Heart left ventricle (tissue), 16 donors: ENCODE measurements around the gene PLXNB1. TPM values are rescaled to one million over a fixed set of nuclear protein-coding genes. Genes with fewer than 3 reads are reported as not detected.

Experiments used
- ATAC-seq, 4 donors: fragments of 200-7000 bp; cut with Tn5 transposase; one replicate each; pipeline ENCODE4 v1.9.1; 2020 to 2022; ENCODE audit warnings: moderate library complexity in 4 of 4, mild to moderate bottlenecking in 3 of 4, moderate number of reproducible peaks in 1 of 4
- DNase-seq, 5 donors: peaks; one replicate each; pipeline ENCODE4 v3.0.0-alpha.2; 2020
- H3K27ac ChIP-seq, 12 donors: fragments of 200-600 bp; sonication (generic) in 4 of 12; one replicate each; pipeline versions ENCODE4 v1.5.0 to v1.8.0; 2016 to 2022; ENCODE audit warnings: mild to moderate bottlenecking in 2 of 12
- H3K27me3 ChIP-seq, 9 donors: fragments of 200-600 bp; sonication (generic) in 2 of 9; one replicate each; pipeline versions ENCODE4 v1.5.1 to v1.8.0; 2016 to 2022; ENCODE audit warnings: mild to moderate bottlenecking in 3 of 9
- H3K36me3 ChIP-seq, 9 donors: fragments of 200-600 bp; sonication (generic) in 2 of 9; one replicate each; pipeline versions ENCODE4 v1.5.0 to v1.8.0; 2018 to 2022; ENCODE audit warnings: mild to moderate bottlenecking in 2 of 9
- H3K4me1 ChIP-seq, 12 donors: fragments of 200-600 bp; sonication (generic) in 4 of 12; one replicate each; pipeline versions ENCODE4 v1.5.0 to v1.8.0; 2016 to 2022; ENCODE audit warnings: mild to moderate bottlenecking in 3 of 12
- H3K4me3 ChIP-seq, 12 donors: fragments of 200-600 bp; sonication (generic) in 4 of 12; one replicate each; pipeline versions ENCODE4 v1.5.0 to v1.8.0; 2017 to 2022; ENCODE audit warnings: mild to moderate bottlenecking in 9 of 12, moderate library complexity in 4 of 12
- H3K9me3 ChIP-seq, 12 donors: fragments of 200-600 bp; sonication (generic) in 4 of 12; one replicate each; pipeline versions ENCODE4 v1.5.0 to v1.8.0; 2016 to 2022; ENCODE audit warnings: mild to moderate bottlenecking in 1 of 12
- POLR2A ChIP-seq, 2 donors: fragments of 450-650 bp; IDR thresholded peaks; one replicate each; pipeline ENCODE4 v1.6.1; 2017; ENCODE audit warnings: antibody characterized with exemption in 2 of 2, mild to moderate bottlenecking in 2 of 2, moderate library complexity in 2 of 2
- WGBS, 4 donors: extraction: QIAGEN DNeasy Blood & Tissue Kit in 2 of 4; methylation state at CpG; one replicate each; pipeline versions ENCODE4 v1.1.5 to v1.1.7; 2013 to 2018; 5-methylcytosine and 5-hydroxymethylcytosine counted together
- intact Hi-C, 10 donors: fragments of 100-400 bp; cut with DNase I; formaldehyde crosslinking; loops; one replicate each; pipeline versions ENCODE4 v1.11.1 to v1.14.2; 2022
- polyA plus RNA-seq, 2 donors: library from polyadenylated mRNA; stranded (reverse); fragments of 200-250 nt; gene quantifications; one replicate each; pipeline ENCODE4 v1.2.3, GENCODE V29; 2013
- total RNA-seq, 9 donors: library from RNA; depleted of rRNA in 2 of 9; stranded (reverse); fragments of >200 nt in 2 of 9; fragmentation: NEBNext Ultra II Directional in 3 of 9; extraction: Animal tissue kit (Norgen Biotek cat#: 25700) in 3 of 9; gene quantifications; one replicate each; pipeline versions ENCODE4 v1.1.0 to v1.2.4, GENCODE V29; 2016 to 2023
- TF ChIP-seq, protein P1 (sequence below), 12 donors: fragments of 200-600 bp; sonication (generic) in 4 of 12; IDR thresholded peaks; one replicate each; pipeline versions ENCODE4 v1.5.0 to v1.8.0; 2018 to 2022; ENCODE audit warnings: antibody characterized with exemption in 12 of 12, mild to moderate bottlenecking in 5 of 12
- donor health status: ischemic (EF 13 %, LVEDD 7.1; RV severe dilation, severe dysfunction).
- donor health status: healthy with polysubstance abuse.
- donor health status: DM: no; HTN: yes; CAD: no.
- donor health status: DM: no; HTN: no; CAD: no.
- donor health status: ischemic (EF 25% LVEDD 6.9; RV normal size, moderate dysfunction).
- donor health status: ischemic (EF 25% LVEDD 5.7; RV mildly dilated, moderate dysfunction).
- donor health status: healthy.
- donor health status: DM: yes; HTN: yes; CAD: no.
- donor health status: ischemic (EF 35%, LVEDD 5.7; RV mildly dilated, moderate dysfunction).
- donor health status: nonischemic (EF 11% LVEDD 7.7; RV severe dilation, severe dysfunction).
- donor health status: DM: yes; HTN: yes; CAD: no.
- donor health status: PGD.
- donor health status: ischemic (EF 29% LVEDD 5.4; RV normal size, mild dysfunction).
- donor health status: nonischemic (EF 23%, LVEDD 6.1; RV moderate dilation, normal function).

Gene PLXNB1
- total and polyA plus RNA-seq, 11 donors = 28.0 to 71.8 (median 46.4) TPM

DNA sequence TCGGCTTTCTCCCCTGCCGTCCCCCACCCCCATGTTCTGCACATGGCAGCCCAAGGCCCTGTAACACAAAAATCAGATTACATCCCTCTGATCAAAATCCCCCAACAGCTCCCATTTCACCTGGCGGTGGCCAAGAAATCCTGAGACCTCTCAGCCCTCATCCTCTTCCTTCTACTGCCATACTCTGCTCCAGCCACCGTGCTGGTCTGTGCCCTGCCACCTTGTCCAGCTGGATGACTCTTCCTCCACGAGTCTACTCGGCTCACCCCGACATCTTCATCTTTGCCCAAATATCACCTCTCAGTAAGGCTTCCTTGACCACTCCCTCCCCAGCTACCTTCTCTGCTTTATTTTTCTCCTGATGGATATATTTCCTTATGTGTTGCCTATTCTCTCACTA lies 7.0 kb upstream of the PLXNB1 start:
- ATAC-seq (no peak), DNase-seq (no peak)
- WGBS, 4 donors = 81 to 86% (median 83%) methylated on average over 7 of the region's 7 CpGs
- Histone ChIP-seq H3K4me3 (no peak overlapping the region), H3K36me3 (peaks cover 0 to 34% (median 18%) of the 10 kb centered on the region in 9 donors), H3K4me1 (peaks cover 0 to 43% (median 18%) of the 10 kb centered on the region in 12 donors), H3K9me3 (no peaks in the 10 kb centered on the region), H3K27me3 (no peaks in the 10 kb centered on the region), H3K27ac (no peak overlapping the region)
- TF ChIP-seq, protein P1, sequence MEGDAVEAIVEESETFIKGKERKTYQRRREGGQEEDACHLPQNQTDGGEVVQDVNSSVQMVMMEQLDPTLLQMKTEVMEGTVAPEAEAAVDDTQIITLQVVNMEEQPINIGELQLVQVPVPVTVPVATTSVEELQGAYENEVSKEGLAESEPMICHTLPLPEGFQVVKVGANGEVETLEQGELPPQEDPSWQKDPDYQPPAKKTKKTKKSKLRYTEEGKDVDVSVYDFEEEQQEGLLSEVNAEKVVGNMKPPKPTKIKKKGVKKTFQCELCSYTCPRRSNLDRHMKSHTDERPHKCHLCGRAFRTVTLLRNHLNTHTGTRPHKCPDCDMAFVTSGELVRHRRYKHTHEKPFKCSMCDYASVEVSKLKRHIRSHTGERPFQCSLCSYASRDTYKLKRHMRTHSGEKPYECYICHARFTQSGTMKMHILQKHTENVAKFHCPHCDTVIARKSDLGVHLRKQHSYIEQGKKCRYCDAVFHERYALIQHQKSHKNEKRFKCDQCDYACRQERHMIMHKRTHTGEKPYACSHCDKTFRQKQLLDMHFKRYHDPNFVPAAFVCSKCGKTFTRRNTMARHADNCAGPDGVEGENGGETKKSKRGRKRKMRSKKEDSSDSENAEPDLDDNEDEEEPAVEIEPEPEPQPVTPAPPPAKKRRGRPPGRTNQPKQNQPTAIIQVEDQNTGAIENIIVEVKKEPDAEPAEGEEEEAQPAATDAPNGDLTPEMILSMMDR (IDR thresholded peaks at IDR 0.05) = no peak
- no peak for TF ChIP-seq POLR2A (IDR thresholded peaks at IDR 0.05)
- intact Hi-C loops = loop anchor here in 9 of 10 donors (1.0 to 5.0 kb wide), 10 partner anchors 36 to 246 kb away; no protein-coding TSS in a partner anchor

DNA sequence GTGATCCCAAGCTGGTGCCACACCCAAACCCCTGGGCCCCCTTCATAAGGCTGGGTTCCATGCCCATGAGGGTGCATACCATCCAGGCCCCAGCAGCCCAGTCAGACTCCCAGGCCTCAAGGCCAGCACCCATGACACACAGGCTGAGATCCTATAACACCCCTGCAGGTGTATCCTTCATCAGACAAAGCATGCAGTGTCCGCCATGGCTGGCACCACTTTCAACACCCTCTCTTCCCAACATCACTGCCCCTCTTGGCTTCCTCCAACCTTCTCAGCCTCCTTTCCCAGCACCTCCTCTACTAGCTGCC lies 6.5 kb upstream of the PLXNB1 start:
- peaks cover 0 to 31% (median 17%) of the 10 kb centered on the region in 9 donors for H3K36me3 ChIP-seq

DNA sequence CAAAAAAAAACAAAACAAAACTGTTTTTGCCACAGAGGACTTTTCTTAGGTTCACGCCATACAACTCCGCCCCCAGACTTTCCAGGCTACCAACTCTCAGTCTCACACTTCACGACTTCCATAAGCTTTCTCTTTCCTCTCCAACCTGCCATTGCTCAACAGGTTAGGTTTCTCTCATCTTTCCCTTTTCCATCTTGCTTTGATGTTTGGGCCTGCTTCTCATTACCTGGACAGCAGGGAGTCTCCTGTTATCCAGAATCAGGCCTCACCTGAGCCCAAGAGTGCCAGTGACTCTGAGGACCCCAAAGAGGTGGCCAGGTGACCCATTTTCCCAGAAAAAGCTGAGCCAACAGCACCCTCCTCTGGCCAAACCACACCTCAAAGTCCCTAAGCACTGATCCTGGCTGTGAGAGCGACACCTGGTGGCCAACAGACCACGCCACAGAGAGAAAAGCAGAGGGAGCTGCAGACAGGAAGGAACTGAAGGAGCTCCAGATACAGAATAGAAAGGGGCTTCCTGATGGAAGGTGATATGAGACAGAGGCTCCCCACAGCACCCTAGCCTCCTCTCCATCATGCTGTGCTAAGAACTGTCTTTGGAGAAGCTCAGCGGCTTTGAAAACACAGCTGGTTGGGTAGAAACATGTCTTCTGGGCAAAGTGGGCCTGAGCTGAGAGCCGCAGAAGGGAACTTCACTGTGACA lies 6.0 kb upstream of the PLXNB1 start:
- Histone ChIP-seq H3K4me3 (no peak overlapping the region), H3K9me3 (no peaks in the 10 kb centered on the region), H3K27me3 (no peaks in the 10 kb centered on the region), H3K27ac (peak overlapping the region in 1 of 12 donors; percentile 60), H3K36me3 (peaks cover 0 to 26% (median 16%) of the 10 kb centered on the region in 9 donors), H3K4me1 (peaks cover 0 to 33% (median 9%) of the 10 kb centered on the region in 12 donors)
- ATAC-seq = peak; percentile 32 to 58 (median 46)
- DNase-seq = peak; percentile 82 to 88 (median 85)
- WGBS, 4 donors = 45 to 51% (median 46%) methylated on average over 7 of the region's 7 CpGs
- TF ChIP-seq POLR2A (IDR thresholded peaks at IDR 0.05) = no peak
- TF ChIP-seq, protein P1 (IDR thresholded peaks at IDR 0.05) = peak; percentile 98 to 100 (median 99)
- intact Hi-C loops = loop anchor here (1.0 to 5.0 kb wide), 11 partner anchors 35 to 245 kb away; no protein-coding TSS in a partner anchor

More for the DNA sequence above, 6.5 kb upstream of the PLXNB1 start:
- WGBS, 4 donors = 0 to 84% (median 54%) methylated on average over 1 of the region's 1 CpG
- TF ChIP-seq, protein P1 (IDR thresholded peaks at IDR 0.05) = no peak
- no peak for TF ChIP-seq POLR2A (IDR thresholded peaks at IDR 0.05)
- Histone ChIP-seq H3K27me3 (no peaks in the 10 kb centered on the region), H3K9me3 (no peaks in the 10 kb centered on the region), H3K27ac (peak overlapping the region in 1 of 12 donors; percentile 31), H3K4me1 (peaks cover 0 to 38% (median 14%) of the 10 kb centered on the region in 12 donors), H3K4me3 (no peak overlapping the region)
- no peak for DNase-seq
- intact Hi-C loops = loop anchor here in 9 of 10 donors (1.0 to 5.0 kb wide), 10 partner anchors 35 to 246 kb away; no protein-coding TSS in a partner anchor
- no peak for ATAC-seq

DNA sequence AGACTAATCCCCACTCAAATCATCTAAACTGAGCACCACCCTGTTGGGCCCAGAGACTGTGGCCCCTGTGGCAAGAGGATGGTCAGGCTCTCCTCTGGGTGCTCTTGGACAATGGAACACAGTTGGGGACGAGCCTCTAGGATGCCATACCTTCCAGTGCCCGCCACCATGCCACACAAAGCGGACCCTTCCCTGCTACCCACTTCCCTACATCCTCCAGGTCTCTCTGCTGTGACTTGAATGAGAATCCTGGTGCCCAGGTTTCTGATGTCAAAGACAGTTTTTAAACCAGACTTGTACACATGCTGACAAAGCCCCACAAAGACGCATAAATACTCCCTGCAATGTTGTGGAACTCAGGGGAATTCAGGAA lies 5.3 kb upstream of the PLXNB1 start:
- intact Hi-C loops = loop anchor here in 9 of 10 donors (1.0 to 5.0 kb wide), 8 partner anchors 34 to 243 kb away; no protein-coding TSS in a partner anchor
- TF ChIP-seq POLR2A (IDR thresholded peaks at IDR 0.05) = no peak
- TF ChIP-seq, protein P1 (IDR thresholded peaks at IDR 0.05) = no peak
- peak overlapping the region in 1 of 12 donors; percentile 60 for H3K27ac ChIP-seq

More for the DNA sequence above, 5.3 kb upstream of the PLXNB1 start:
- 87 to 95% (median 90%) methylated on average over 4 of the region's 4 CpGs for WGBS, 4 donors
- H3K36me3 ChIP-seq = peaks cover 0 to 25% (median 16%) of the 10 kb centered on the region in 9 donors
- H3K4me1 ChIP-seq = peaks cover 0 to 33% (median 11%) of the 10 kb centered on the region in 12 donors
- no peaks in the 10 kb centered on the region for H3K27me3 ChIP-seq
- DNase-seq (no peak), ATAC-seq (no peak)
- H3K9me3 ChIP-seq = no peaks in the 10 kb centered on the region
- H3K4me3 ChIP-seq = no peak overlapping the region
